Measurements from ENCODE around the gene CSF1. TPM values are rescaled to one million over a fixed set of nuclear protein-coding genes. Genes with fewer than 3 reads are reported as not detected.
A peak's percentile ranks its signal among the peaks of the same experiment; 100 is the strongest.
"Not testable (repeated sequence)": the region's sequence is repeated elsewhere in the genome, so short reads cannot be mapped to it uniquely, and the experiment has no call there.

The CSF1 gene, protein sequence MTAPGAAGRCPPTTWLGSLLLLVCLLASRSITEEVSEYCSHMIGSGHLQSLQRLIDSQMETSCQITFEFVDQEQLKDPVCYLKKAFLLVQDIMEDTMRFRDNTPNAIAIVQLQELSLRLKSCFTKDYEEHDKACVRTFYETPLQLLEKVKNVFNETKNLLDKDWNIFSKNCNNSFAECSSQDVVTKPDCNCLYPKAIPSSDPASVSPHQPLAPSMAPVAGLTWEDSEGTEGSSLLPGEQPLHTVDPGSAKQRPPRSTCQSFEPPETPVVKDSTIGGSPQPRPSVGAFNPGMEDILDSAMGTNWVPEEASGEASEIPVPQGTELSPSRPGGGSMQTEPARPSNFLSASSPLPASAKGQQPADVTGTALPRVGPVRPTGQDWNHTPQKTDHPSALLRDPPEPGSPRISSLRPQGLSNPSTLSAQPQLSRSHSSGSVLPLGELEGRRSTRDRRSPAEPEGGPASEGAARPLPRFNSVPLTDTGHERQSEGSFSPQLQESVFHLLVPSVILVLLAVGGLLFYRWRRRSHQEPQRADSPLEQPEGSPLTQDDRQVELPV
- 269 and 275 TPM in 2 replicates for total RNA-seq

DNA sequence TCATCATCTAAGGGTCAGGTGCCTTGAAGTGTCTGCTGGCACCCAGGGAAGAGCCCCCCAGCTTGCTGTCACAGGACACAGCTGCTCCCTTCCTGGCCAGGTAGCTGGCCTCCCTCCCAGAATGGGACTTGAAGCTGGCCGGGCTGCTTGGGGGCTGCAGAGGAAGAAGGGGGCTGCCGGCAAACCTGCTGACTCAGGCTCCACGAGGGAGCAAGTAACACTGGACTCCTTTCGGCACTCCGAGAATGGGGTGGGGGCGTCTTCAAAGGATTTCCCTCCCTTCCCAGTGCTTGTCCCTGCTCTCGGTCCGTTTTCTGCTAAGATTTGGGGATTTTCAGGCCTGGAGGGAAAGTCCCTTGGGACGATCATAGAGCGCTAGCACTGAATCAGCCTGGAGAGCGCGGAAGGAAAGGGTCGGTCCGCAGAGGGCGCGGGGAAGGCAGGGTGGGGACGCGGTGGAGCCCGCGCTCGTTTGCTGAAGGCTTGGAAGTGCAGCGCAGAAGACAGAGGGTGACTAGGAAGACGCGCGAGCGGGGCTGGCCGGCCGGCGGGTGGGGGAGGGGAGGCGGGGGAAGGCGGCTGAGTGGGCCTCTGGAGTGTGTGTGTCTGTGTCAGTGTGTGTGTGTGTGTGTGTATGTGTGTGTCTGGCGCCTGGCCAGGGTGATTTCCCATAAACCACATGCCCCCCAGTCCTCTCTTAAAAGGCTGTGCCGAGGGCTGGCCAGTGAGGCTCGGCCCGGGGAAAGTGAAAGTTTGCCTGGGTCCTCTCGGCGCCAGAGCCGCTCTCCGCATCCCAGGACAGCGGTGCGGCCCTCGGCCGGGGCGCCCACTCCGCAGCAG lies at the start of gene CSF1:
Gene CSF1 (plus strand): TSS at position 727 of the 840 bp plus-strand sequence. CDS start 175 bp downstream, outside the sequence.
- peaks cover 84% of the 10 kb centered on the region for H3K4me1 Mint-ChIP-seq (ENCODE audit: low read depth)

DNA sequence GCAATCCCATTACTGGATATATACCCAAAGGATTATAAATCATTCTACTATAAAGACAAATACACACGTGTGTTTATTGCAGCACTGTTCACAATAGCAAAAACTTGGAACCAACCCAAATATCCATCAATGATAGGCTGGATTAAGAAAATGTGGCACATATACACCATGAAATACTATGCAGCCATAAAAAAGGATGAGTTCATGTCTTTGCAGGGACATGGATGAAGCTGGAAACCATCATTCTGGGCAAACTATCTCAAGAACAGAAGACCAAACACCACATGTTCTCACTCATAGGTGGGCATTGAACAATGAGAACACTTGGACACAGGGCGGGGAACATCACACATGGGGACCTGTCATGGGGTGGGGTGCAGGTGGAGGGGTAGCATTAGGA lies 49.0 kb upstream of the CSF1 start:
- H3K9me3 Mint-ChIP-seq = peaks cover 24% of the 10 kb centered on the region
- H3K4me1 Mint-ChIP-seq (ENCODE audit: low read depth); intact Hi-C loops (cut with micrococcal nuclease); DNase-seq (ENCODE audit: low spot score); H3K4me3 Mint-ChIP-seq; H3K27ac Mint-ChIP-seq; H3K27me3 Mint-ChIP-seq (ENCODE audit: insufficient read depth); H3K36me3 Mint-ChIP-seq (ENCODE audit: low read depth): not testable (repeated sequence)

More for the DNA sequence above, at the start of gene CSF1:
- intact Hi-C loops (cut with micrococcal nuclease) = loop anchor here (1.0 to 2.0 kb wide), 5 partner anchors 20 to 133 kb away; partner anchors contain the start of gene AHCYL1
- H3K9me3 Mint-ChIP-seq = no peaks in the 10 kb centered on the region
- H3K27ac Mint-ChIP-seq = peak within 1 kb of the TSS; percentile 95
- peak; percentile 60 for DNase-seq (ENCODE audit: low spot score)
- peaks cover 31% of the 10 kb centered on the region for H3K36me3 Mint-ChIP-seq (ENCODE audit: low read depth)
- H3K4me3 Mint-ChIP-seq = peak within 1 kb of the TSS; percentile 97
- no peaks in the 10 kb centered on the region for H3K27me3 Mint-ChIP-seq (ENCODE audit: insufficient read depth)

DNA sequence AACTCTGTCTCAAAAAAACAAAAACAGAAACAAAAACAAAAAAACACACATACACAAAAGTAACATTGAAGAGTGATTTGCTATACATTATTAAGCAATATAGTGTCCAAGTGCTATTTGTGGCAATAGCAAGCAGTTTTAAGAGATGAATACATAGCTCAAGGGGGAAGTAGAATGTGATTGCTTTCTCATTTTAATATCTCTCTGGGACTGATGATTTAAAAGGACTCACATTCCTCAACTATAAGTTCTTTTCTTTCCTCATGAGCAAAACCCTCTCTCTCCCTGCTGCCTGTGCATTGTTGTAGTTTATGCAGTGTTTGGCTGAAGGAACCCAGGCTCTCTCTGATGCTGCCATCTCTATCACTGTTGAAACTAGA lies 47.0 kb upstream of the CSF1 start:
- no peak for DNase-seq (ENCODE audit: low spot score)
- peaks cover 6% of the 10 kb centered on the region for H3K4me1 Mint-ChIP-seq (ENCODE audit: low read depth)
- no peak overlapping the region for H3K4me3 Mint-ChIP-seq
- peaks cover 19% of the 10 kb centered on the region for H3K9me3 Mint-ChIP-seq
- H3K27ac Mint-ChIP-seq = no peak overlapping the region
- peaks cover 4% of the 10 kb centered on the region for H3K36me3 Mint-ChIP-seq (ENCODE audit: low read depth)
- peaks cover 2% of the 10 kb centered on the region for H3K27me3 Mint-ChIP-seq (ENCODE audit: insufficient read depth)
- intact Hi-C loops (cut with micrococcal nuclease) = no loop called here

DNA sequence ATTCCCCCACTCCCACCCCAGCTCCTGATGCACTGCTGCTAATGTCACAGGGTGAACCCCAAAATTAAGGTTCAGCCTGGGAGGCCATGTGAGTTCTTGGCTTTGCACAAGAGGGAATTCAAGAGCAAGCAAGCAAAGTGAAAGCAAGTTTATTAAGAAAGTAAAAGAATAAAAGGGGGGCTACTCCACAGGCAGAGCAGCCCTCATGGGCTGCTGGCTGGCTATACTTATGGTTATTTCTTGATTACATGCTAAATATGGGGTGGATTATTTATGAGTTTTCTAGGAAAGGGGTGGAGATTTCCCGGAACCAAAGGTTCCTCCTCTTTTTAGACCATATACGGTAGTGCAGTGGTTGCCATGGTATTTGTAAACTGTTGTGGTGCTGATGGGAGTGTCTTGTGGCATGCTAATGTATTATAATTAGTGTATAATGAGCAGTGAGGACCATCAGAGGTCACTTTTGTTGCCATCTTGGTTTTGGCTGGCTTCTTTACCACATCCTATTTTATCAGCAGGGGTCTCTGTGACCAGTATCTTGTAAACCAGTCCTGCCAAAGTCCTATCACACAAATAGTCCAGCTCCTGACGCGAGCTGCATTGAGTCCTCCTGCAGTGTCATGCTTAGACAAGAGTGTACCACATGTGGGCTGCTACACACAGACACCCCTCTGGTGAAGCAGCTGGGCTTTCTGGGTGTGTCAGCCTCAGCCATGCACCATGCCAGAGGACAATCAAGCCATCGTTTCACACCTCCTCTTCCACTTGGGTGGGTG lies 46.4 kb upstream of the CSF1 start:
- intact Hi-C loops (cut with micrococcal nuclease) = no loop called here
- no peak for DNase-seq (ENCODE audit: low spot score)
- Mint-ChIP-seq H3K4me1 (ENCODE audit: low read depth) (peaks cover 6% of the 10 kb centered on the region), H3K9me3 (peaks cover 19% of the 10 kb centered on the region), H3K27ac (no peak overlapping the region), H3K27me3 (ENCODE audit: insufficient read depth) (peaks cover 2% of the 10 kb centered on the region), H3K4me3 (no peak overlapping the region), H3K36me3 (ENCODE audit: low read depth) (peaks cover 4% of the 10 kb centered on the region)

DNA sequence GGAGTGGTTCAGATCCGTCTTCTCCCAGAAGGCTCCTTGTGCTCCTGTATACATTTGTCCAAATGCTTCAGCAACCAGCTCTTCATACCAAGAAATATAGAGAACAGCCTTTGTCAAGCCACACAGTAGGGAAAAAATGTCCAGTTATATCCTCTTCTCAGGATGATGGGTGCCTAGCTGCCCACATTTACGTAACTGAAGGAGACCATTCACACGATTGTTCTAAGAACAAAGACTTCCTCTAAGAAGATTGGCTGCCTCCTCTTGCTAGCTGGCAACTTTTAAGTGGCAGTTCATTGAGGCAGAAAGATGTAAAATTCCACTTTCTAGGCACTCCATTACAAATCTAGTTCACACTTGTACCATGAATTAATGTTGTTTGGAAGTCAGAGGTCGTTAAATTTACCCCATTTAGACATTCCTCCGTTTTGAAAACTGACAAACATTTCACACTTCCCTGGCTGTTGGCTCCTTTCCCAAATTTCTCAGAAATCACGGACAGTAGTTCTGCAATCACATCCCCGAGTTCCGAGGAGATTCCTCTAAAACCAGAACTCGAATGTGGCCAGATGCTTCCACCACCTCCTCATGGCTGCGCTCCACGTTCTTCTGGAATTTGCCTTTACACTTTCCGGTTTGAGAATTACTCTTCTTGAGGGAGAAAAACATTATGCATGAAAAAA lies 45.6 kb upstream of the CSF1 start:
- H3K36me3 Mint-ChIP-seq (ENCODE audit: low read depth) = peaks cover 3% of the 10 kb centered on the region
- peaks cover 6% of the 10 kb centered on the region for H3K4me1 Mint-ChIP-seq (ENCODE audit: low read depth)
- H3K4me3 Mint-ChIP-seq = no peak overlapping the region
- H3K9me3 Mint-ChIP-seq = peaks cover 19% of the 10 kb centered on the region
- no peak for DNase-seq (ENCODE audit: low spot score)
- H3K27ac Mint-ChIP-seq = no peak overlapping the region
- no peaks in the 10 kb centered on the region for H3K27me3 Mint-ChIP-seq (ENCODE audit: insufficient read depth)
- intact Hi-C loops (cut with micrococcal nuclease) = no loop called here

DNA sequence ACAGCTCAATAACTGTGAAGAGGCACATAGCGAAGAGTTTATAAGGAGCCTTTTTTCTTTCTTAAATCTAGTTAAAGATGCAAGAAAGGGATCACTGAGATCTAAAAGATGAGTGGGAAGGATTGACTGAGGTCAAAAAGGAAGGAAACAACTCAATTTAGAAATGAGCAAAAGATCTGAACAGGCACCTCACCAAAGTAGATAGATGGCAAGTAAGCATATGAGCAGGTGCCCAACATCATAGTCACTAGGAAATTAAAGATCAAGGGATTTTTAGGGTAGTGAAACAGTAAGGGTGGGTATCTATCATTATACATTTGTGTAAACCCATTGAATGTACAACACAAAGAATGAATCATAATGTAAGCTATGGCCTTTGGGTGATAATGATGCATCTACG lies 44.6 kb upstream of the CSF1 start:
- Mint-ChIP-seq H3K36me3 (ENCODE audit: low read depth) (no peaks in the 10 kb centered on the region), H3K4me3 (no peak overlapping the region), H3K27me3 (ENCODE audit: insufficient read depth) (no peaks in the 10 kb centered on the region), H3K9me3 (peaks cover 14% of the 10 kb centered on the region), H3K27ac (no peak overlapping the region), H3K4me1 (ENCODE audit: low read depth) (peaks cover 6% of the 10 kb centered on the region)
- intact Hi-C loops (cut with micrococcal nuclease) = no loop called here
- DNase-seq (ENCODE audit: low spot score) = no peak

DNA sequence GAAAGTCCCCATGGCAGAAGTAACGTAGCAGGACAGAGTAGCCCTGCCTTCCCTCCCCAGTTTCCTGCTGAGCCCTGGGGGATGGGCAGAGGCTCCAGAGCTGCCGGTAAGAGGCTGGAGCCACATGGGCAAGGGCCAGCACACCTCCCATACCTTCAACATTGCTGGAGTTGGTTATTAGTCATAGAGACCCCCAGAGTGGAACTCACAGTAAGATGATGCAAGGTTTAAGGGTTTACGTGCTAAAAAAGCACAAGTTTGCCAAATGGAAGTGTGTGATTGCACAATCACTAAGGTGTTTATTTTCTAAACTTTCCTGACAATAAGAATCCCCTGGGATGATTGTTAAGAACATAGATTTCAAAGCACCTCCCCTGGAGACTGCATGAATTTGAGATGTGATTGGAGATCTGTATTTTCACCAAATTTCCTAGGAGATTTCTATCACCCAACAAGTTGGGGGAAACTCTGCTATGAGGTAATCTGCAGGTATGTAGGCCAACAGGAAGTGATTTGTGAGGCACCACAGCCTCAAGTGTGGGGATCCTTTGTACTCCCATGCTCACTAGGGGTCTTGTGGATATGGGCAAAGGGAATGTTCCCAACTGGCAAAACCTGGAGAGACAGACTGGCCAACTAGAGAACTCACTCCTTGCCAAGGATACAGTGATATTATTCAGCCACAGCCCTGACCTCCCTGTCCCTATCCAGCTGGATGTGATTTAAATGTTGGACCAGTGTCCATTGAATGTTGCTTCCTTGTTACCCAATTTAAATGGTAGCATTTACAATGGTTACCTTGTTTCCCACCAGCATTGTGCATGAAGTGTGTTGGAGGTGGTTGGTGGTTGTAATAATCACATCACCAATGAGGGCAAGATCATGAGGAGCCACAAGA lies 37.1 kb upstream of the CSF1 start:
- Mint-ChIP-seq H3K4me1 (ENCODE audit: low read depth) (peaks cover 12% of the 10 kb centered on the region), H3K27me3 (ENCODE audit: insufficient read depth) (peaks cover 10% of the 10 kb centered on the region), H3K36me3 (ENCODE audit: low read depth) (no peaks in the 10 kb centered on the region), H3K9me3 (no peaks in the 10 kb centered on the region), H3K27ac (no peak overlapping the region), H3K4me3 (no peak overlapping the region)
- intact Hi-C loops (cut with micrococcal nuclease) = no loop called here
- DNase-seq (ENCODE audit: low spot score) = no peak

DNA sequence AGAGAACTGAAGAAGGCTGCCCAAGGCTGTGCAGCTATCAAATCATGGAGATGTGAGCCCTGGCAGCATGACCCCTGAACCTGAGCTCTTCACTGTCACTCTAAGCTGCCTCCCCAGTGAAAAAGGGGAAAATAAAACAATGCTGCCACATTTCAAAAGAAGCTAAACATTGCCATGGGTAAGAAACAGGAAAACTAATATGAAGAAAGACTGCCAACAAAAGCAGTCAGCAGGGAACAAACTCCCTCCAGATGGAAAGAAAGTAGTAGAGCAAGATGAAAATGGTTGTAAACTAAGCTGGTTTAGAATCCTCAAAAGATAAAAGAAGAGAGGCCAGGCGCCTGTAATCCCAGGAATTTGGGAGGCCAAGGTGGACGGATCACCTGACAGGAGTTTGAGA lies 36.2 kb upstream of the CSF1 start:
- no peaks in the 10 kb centered on the region for H3K36me3 Mint-ChIP-seq (ENCODE audit: low read depth)
- intact Hi-C loops (cut with micrococcal nuclease) = no loop called here
- H3K27me3 Mint-ChIP-seq (ENCODE audit: insufficient read depth) = peaks cover 10% of the 10 kb centered on the region
- no peak overlapping the region for H3K27ac Mint-ChIP-seq
- H3K4me3 Mint-ChIP-seq = no peak overlapping the region
- no peak for DNase-seq (ENCODE audit: low spot score)
- H3K4me1 Mint-ChIP-seq (ENCODE audit: low read depth) = peaks cover 12% of the 10 kb centered on the region
- H3K9me3 Mint-ChIP-seq = no peaks in the 10 kb centered on the region

DNA sequence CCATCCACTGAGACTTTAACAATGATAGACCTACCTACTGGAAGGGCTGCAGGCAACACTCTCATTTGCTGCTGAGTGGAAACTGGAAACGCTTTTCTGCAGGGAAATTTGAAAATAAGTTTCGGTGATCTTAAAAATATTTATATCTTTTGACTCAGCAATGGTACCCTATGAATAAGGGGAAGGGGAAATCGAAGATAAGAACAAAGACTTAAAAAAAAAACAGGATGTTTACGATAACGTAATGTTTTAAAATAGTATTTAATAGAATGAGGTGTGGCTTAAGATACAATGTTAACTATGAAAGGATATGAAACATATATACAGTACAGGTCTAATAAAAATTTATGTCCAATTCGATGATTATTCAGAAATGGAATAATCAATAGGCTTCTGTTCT lies 34.8 kb upstream of the CSF1 start:
- H3K9me3 Mint-ChIP-seq = no peaks in the 10 kb centered on the region
- peaks cover 10% of the 10 kb centered on the region for H3K27me3 Mint-ChIP-seq (ENCODE audit: insufficient read depth)
- no peak overlapping the region for H3K4me3 Mint-ChIP-seq
- H3K4me1 Mint-ChIP-seq (ENCODE audit: low read depth) = peaks cover 12% of the 10 kb centered on the region
- intact Hi-C loops (cut with micrococcal nuclease) = no loop called here
- no peak overlapping the region for H3K27ac Mint-ChIP-seq
- H3K36me3 Mint-ChIP-seq (ENCODE audit: low read depth) = no peaks in the 10 kb centered on the region
- no peak for DNase-seq (ENCODE audit: low spot score)

DNA sequence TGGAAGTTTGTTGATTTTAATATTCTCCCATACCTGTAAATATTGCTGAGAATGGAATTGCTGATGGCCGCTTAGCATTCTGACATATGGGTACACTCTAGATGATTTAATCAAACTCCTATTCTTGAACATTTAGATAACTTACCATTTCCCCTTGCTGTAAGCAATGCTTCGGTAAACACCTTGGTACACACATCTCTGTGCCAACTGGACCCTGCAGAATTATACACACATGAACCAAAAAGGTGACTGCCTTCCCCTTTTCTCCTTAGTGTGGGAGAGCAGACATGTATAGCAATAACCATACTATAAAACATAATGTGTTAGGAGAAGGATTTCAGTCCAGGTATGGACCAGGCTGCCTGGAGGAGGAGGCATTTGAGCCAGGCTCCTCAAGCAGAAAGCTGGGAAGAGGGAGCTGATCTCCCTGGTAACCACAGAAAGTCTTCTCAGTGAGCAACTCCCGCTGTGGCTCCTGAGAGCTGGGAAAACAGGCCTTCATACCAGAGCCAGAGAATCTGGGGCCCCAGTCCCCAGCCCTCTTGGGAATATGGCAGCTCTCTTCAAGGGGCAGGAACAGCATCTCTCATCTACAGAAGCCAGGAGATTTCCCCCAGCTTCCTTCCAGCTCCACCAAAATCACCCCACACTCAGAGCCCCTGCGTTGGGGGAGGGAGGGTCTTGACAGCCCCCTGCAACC lies 33.9 kb upstream of the CSF1 start:
- Mint-ChIP-seq H3K36me3 (ENCODE audit: low read depth) (no peaks in the 10 kb centered on the region), H3K9me3 (no peaks in the 10 kb centered on the region), H3K4me1 (ENCODE audit: low read depth) (peaks cover 12% of the 10 kb centered on the region), H3K27ac (no peak overlapping the region), H3K27me3 (ENCODE audit: insufficient read depth) (peaks cover 10% of the 10 kb centered on the region), H3K4me3 (no peak overlapping the region)
- DNase-seq (ENCODE audit: low spot score) = no peak
- intact Hi-C loops (cut with micrococcal nuclease) = no loop called here

DNA sequence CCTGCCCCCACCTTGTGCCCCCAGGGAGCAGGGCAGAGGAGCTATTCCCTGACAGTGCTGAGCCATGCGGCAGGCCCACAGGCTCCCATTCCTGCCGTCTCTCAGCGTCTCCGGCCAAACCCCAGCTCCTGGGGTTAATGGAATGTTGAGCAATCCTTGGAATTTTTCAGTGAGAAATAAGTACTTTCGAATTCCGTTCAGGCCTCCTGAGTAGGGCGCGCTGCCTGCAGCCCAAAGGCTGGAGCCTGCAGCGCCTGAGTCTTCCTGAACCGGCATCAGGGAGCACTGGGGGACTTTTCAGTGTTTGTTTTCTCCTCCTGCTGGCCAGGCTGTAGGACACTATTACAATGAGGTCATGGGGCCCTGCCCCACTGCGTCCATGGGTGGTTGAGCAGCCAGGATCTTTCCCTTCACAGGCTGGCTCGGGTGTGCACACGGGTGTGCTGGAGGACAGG lies 33.3 kb upstream of the CSF1 start:
- no peak overlapping the region for H3K27ac Mint-ChIP-seq
- intact Hi-C loops (cut with micrococcal nuclease) = no loop called here

More for the DNA sequence above, 33.3 kb upstream of the CSF1 start:
- H3K9me3 Mint-ChIP-seq = no peaks in the 10 kb centered on the region
- no peak overlapping the region for H3K4me3 Mint-ChIP-seq
- H3K4me1 Mint-ChIP-seq (ENCODE audit: low read depth) = peaks cover 12% of the 10 kb centered on the region
- H3K36me3 Mint-ChIP-seq (ENCODE audit: low read depth) = no peaks in the 10 kb centered on the region
- no peak for DNase-seq (ENCODE audit: low spot score)
- H3K27me3 Mint-ChIP-seq (ENCODE audit: insufficient read depth) = peaks cover 10% of the 10 kb centered on the region
